Uterus (tissue), 4 donors: ENCODE data around the gene STRN3. TPM values are rescaled to one million over a fixed set of nuclear protein-coding genes. Genes with fewer than 3 reads are reported as not detected.

Experiments used
- DNase-seq, 2 donors: peaks; one replicate each; pipeline ENCODE4 v3.0.0-alpha.2; 2019 to 2020
- H3K27ac ChIP-seq, 2 donors: fragments of 200-600 bp; sonication (generic); 1 replicate in 1 of 2; 2 replicates in 1 of 2; pipeline ENCODE4 v1.5.1; 2016 to 2018
- H3K27me3 ChIP-seq, 2 donors: fragments of 200-600 bp; sonication (generic); one replicate each; pipeline ENCODE4 v1.5.1; 2018 to 2019; ENCODE audit warnings: control low read depth in 1 of 2
- H3K36me3 ChIP-seq, 2 donors: fragments of 200-600 bp; sonication (generic); one replicate each; pipeline ENCODE4 v1.5.1; 2019; ENCODE audit warnings: control low read depth in 1 of 2
- H3K4me1 ChIP-seq, 2 donors: fragments of 200-600 bp; sonication (generic); one replicate each; pipeline ENCODE4 v1.5.1; 2018 to 2019; ENCODE audit warnings: control low read depth in 1 of 2
- H3K4me3 ChIP-seq, 2 donors: fragments of 200-600 bp; sonication (generic); 1 replicate in 1 of 2; 2 replicates in 1 of 2; pipeline ENCODE4 v1.5.1; 2018 to 2019; ENCODE audit warnings: mild to moderate bottlenecking in 1 of 2
- H3K9me3 ChIP-seq, 2 donors: fragments of 200-600 bp; sonication (generic); one replicate each; pipeline ENCODE4 v1.5.1; 2019; ENCODE audit warnings: control low read depth in 1 of 2
- CTCF ChIP-seq, 4 experiments: fragments of 200-600 bp in 2 of 4; fragments of 450-650 bp in 2 of 4; sonication (generic) in 2 of 4; IDR thresholded peaks; one replicate each; pipeline ENCODE4 v1.5.1; 2016 to 2019; ENCODE audit warnings: antibody characterized with exemption in 4 of 4, mild to moderate bottlenecking in 2 of 4, moderate library complexity in 1 of 4
- POLR2A ChIP-seq, 2 donors: fragments of 450-650 bp; IDR thresholded peaks; one replicate each; pipeline ENCODE4 v1.6.1; 2016; ENCODE audit warnings: antibody characterized with exemption in 2 of 2, mild to moderate bottlenecking in 1 of 2, moderate library complexity in 1 of 2
- intact Hi-C: fragments of 100-400 bp; cut with DNase I; formaldehyde crosslinking; loops from one replicate; pipeline ENCODE4 v1.15.1; 2023; ENCODE audit warnings: low total_unique reads
- total RNA-seq, 4 donors: library from RNA; depleted of rRNA in 3 of 4; stranded (reverse); fragments of >200 nt in 3 of 4; gene quantifications; one replicate each; pipeline versions ENCODE4 v1.1.0 to v1.2.4, GENCODE V29; 2014 to 2023
- donor health status: DM: yes; HTN: yes; CAD: no.

Gene STRN3
- total RNA-seq, 4 donors from 2014 or later, result 25.9 to 82.0 (median 65.0) TPM

GRCh38 chr14:30991408-30991807 lies 34.8 kb downstream of the STRN3 start:
- Histone ChIP-seq H3K4me1 (peaks cover 0 to 5% of the 10 kb centered on the region in 2 donors), H3K27ac (no peak overlapping the region), H3K36me3 (no peaks in the 10 kb centered on the region), H3K27me3 (no peaks in the 10 kb centered on the region), H3K9me3 (no peaks in the 10 kb centered on the region), H3K4me3 (no peak overlapping the region)
- TF ChIP-seq POLR2A (IDR thresholded peaks at IDR 0.05) (no peak), CTCF (IDR thresholded peaks at IDR 0.05) (no peak)
- intact Hi-C loops, result no loop called here
- DNase-seq, result no peak

- H3K4me1 ChIP-seq, result peaks cover 0 to 1% of the 10 kb centered on the region in 2 donors
- no peaks in the 10 kb centered on the region for H3K27me3 ChIP-seq
- no peak for DNase-seq
- intact Hi-C loops, result no loop called here
- no peaks in the 10 kb centered on the region for H3K9me3 ChIP-seq
- H3K27ac ChIP-seq, result no peak overlapping the region
- no peak overlapping the region for H3K4me3 ChIP-seq
- no peaks in the 10 kb centered on the region for H3K36me3 ChIP-seq
- TF ChIP-seq CTCF (IDR thresholded peaks at IDR 0.05) (no peak), POLR2A (IDR thresholded peaks at IDR 0.05) (no peak)
Measured at GRCh38 chr14:30990770-30991169, 35.4 kb downstream of the STRN3 start.

DNA sequence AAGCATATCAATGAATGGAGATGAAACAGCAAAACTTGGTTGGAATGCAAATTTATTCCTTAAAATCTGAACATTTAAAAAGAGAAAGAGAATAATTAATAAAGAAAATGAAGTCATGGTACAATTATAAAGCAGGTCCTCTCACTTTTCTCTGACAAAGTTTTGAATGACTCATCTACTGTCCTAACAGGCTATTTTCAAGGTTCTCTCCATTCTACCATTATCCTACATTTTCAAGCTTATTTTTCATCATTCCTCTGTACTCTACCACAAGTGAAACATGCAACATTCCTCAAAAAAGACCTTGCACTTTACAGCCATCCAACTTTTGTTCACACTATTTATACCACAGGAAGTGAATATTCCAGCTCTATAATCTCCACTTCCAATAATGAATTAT lies 37.7 kb downstream of the STRN3 start:
- H3K27ac ChIP-seq, result no peak overlapping the region
- no peaks in the 10 kb centered on the region for H3K27me3 ChIP-seq
- DNase-seq, result no peak
- no peak overlapping the region for H3K4me3 ChIP-seq
- TF ChIP-seq POLR2A (IDR thresholded peaks at IDR 0.05), result no peak
- TF ChIP-seq CTCF (IDR thresholded peaks at IDR 0.05), result no peak
- H3K9me3 ChIP-seq, result no peaks in the 10 kb centered on the region
- H3K36me3 ChIP-seq, result no peaks in the 10 kb centered on the region
- H3K4me1 ChIP-seq, result no peaks in the 10 kb centered on the region
- intact Hi-C loops, result no loop called here

DNA sequence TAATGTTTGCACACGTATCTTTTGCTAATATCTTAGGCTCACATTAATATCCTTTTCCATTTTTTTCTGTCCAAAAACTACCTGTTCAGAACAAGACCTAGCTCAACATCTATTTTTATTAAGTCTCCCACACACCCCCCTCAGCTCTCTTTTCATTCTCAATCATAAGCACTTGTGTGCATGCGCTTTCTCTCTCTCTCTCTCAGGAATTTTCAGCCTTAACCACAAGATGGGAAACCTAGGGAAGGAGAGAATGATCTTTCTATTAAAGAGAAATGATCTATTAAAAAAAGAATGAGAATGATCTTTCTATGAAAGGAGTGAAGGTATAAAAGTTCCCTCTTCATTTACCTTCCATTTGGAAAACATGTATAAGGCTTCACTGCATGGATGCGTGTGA lies 40.4 kb downstream of the STRN3 start:
- DNase-seq, result no peak
- Histone ChIP-seq H3K9me3 (no peaks in the 10 kb centered on the region), H3K4me1 (no peaks in the 10 kb centered on the region), H3K4me3 (no peak overlapping the region), H3K36me3 (no peaks in the 10 kb centered on the region), H3K27ac (no peak overlapping the region), H3K27me3 (no peaks in the 10 kb centered on the region)
- intact Hi-C loops, result no loop called here
- TF ChIP-seq POLR2A (IDR thresholded peaks at IDR 0.05), result no peak
- no peak for TF ChIP-seq CTCF (IDR thresholded peaks at IDR 0.05)

DNA sequence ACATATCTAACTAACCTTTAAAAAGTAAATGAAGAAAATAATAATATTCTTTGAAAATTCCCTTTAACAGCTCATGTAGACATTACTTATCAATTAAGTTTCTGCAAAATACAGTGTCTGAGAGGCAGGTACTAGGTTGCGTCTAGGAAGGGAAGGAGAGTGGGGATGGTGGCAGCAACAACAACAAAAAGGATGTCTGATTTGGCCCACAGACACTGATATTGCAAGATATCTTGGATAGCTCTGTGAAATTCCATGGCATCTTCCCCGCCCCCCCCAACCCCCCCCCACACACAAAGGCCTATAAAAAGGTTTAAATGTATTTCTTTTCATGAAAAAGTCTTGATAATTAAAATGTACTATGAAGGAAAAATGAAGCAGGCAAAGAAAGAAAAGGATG lies 42.3 kb downstream of the STRN3 start:
- Histone ChIP-seq H3K27ac (no peak overlapping the region), H3K9me3 (no peaks in the 10 kb centered on the region), H3K4me3 (no peak overlapping the region), H3K36me3 (no peaks in the 10 kb centered on the region), H3K4me1 (no peaks in the 10 kb centered on the region), H3K27me3 (no peaks in the 10 kb centered on the region)
- intact Hi-C loops, result no loop called here
- TF ChIP-seq POLR2A (IDR thresholded peaks at IDR 0.05) (no peak), CTCF (IDR thresholded peaks at IDR 0.05) (no peak)
- DNase-seq, result no peak
